ENCODE data around the gene MAN2A1.
"Not testable (repeated sequence)": the region's sequence is repeated elsewhere in the genome, so short reads cannot be mapped to it uniquely, and the experiment has no call there.

Gene MAN2A1

GRCh38 chr5:109876941-109877669 is 187.4 kb downstream of the MAN2A1 start:
- no peak for DNase-seq

- DNase-seq = no peak
Observed at GRCh38 chr5:109877670-109878045, 187.9 kb downstream of the MAN2A1 start.

GRCh38 chr5:109878887-109879286 is 189.2 kb downstream of the MAN2A1 start:
- DNase-seq = no peak

DNA sequence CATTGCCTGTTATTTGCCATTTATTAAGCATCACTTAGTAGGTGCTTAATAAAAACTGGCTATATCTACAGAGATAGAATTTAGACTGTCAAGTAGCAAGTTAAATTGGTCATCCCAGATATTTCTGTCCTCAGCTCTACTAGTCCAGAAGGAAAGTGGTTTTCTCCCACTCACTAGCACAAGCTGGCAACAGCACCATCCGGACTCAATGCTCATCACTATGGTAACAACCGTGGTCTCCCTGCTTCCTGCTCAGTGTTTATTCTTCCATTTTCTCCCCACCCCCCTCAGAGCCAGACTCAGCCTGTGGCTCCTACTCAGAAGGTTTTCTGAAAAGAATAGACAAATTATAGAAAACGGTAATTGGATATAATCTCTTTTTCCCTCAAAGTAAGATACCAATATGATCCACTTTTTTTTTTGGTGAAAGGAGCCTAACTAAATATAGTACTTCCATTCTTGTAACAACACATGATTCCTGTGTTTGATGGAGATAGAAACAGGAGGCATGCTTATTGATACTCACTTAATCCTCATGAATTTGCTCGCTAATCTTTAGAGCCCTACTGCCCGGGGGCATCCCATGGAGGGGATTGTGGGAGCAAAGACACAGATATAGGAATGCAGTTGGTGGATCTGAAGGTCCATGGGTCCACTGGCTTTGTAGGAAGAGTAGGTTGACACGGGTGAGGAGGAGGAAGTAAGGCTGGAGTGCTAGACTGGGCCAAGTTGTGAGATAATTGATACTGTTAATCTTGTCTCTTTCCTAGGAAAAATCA is 191.4 kb downstream of the MAN2A1 start:
- DNase-seq = no peak

DNA sequence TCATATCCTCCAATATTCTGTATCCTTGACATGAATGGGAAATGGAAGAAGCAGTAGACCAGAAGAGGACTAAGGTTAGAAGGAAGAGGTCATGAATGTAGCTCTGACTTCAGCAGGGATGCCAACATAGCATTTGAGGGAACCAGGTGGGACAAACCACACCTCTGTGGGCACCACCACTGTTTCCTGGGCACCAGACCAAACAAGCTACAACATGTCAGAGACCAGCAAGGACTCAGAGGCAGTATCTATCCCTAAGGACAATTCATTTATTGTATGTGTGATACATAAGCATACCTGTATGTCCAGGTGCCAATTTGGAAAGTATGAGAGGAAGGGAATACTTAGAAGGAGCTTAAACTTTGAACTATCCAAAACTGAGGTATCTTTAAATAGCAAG is 192.8 kb downstream of the MAN2A1 start:
- DNase-seq = no peak

DNA sequence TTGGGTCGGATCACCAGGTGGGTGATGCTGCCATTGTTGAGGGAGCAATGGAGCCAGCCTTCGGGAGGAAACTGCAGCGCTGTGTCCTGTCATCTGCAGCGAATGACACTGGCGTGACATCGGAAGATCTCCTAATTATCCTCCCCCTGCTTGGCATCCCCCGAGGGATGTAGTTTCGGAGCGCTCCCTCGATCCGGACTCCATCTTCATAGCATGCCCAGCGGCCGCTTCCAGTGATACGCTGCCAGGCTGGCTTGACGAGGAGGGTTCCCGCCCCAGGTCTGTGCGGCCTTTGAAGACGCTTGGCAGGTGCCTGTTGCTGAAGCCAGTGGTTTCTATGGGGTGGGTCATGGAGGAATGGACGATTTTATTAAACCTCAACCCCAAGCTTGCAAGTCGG is 194.9 kb downstream of the MAN2A1 start:
- no peak for DNase-seq

DNA sequence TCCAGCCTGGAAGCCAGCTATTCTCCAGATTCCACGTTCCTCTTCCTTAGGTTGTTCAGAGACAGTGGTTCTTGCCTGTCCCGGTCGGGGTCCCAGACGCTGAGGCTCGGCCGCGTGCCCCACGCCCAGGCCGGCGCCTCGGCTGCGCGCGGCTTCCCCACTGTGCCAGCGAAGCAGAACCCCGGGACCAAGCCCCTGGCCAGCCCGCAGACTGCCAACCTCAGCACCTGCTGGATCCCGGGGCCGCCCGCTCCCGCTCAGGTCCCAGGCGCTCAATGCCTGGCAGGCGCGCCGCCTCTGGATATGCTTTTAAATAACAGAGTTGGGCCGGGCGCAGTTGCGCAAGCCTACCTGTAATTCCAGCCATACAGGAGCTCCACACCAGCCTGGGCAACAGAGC is 195.5 kb downstream of the MAN2A1 start:
- DNase-seq = no peak

DNA sequence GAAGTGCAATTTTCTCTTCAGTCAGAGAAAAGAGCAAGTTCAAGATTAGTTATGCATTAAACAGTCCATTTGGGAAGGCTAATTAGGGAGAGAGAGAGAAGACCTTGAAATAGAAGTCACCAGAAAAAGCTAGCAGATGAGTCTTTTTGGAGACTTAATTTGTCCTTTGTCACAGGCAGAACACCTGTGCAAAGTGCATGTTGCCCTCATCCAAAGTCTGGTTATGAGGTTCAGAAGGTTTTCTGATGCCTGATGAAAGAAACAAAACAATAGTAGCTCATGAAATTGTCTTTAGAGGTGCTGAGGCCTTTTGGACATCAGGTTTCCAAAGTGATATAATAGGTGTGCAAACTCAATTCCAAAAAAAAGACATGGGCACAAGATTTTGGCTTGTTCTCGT is 199.3 kb downstream of the MAN2A1 start:
- no peak for DNase-seq

- DNase-seq = not testable (repeated sequence)
Observed at GRCh38 chr5:109893271-109893670, 203.5 kb downstream of the MAN2A1 start.

DNA sequence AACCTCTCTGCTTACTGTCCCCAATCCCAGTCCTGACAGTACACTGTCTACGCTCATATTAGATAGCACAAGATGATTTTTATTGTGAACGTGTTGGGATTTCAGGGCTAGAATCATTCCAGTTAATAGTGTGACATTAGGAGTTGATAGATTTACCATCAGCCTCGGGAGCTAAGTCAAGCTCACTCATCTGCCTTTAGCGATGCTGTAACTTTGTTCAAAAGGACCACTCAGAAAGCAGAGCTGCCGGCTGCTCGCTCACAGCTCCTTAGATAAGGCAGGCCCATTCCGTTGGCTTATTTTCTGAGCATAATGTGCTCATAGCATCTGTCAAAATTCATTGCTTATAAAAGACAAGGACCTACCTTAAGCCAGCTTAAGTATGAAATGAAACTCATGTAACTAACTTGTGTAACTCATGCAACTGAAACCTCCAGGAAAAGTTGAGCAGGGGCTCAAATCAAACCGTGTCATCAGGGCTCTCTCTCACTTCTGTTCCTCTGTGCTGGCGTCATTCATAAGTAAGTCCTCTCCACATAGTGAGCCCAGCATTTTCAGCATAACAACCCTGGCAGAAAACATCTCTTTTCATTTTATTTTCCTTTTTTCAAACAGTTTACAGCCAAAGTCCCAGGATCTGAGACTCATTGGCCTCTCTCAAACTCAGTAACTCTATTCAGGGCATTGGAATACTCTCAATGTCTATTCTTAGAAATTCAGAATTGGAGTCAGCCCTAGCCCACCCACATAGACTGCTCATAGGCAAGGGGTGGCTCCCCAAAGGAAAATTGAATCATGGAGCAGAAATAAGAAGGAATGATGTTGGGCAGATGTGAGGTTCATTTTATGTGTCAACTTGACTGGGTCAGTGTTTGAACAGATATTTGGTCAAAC is 208.8 kb downstream of the MAN2A1 start:
- DNase-seq = no peak

DNA sequence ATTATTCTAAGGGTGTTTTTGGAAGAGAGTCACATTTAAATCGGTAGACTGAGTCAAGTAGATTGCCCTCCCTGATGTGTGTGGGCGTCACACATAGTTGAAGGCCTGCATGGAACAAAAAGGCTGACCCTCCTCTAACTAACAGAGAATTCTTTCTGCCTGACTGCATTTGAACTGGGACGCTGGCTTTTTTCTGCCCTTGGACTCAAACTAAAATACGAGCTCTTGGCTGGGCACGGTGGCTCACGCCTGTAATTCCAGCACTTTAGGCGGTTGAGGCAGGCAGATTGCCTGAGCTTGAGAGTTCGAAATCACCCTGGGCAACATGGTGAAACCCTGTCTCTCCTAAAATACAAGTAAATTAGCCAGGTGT is 209.4 kb downstream of the MAN2A1 start:
- DNase-seq = no peak

DNA sequence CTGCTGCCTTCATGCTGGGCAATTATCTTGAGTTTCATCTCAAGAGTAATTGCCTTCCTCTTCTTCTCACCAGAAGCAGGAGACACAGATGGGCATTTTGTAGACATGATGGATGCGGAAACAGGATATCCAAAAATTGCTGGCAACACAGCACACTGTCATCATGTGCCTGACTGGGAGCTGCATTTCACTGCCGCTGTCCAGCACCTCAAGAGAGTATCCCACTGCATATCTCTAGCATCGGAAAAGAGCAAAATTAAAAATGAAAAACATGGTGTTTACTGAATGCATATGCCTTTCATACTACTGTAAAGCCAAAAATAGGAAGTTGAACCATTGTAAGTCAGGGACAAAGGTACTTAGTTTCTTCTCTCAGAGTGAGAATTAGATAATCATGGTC is 210.7 kb downstream of the MAN2A1 start:
- DNase-seq = no peak

GRCh38 chr5:109900911-109901627 is 211.3 kb downstream of the MAN2A1 start:
- DNase-seq = no peak

- no peak for DNase-seq
Observed at GRCh38 chr5:109901628-109901981, 211.9 kb downstream of the MAN2A1 start.

GRCh38 chr5:109903061-109903460 is 213.3 kb downstream of the MAN2A1 start:
- DNase-seq = no peak

- DNase-seq = no peak
Observed at GRCh38 chr5:109905906-109906305, 216.2 kb downstream of the MAN2A1 start.

- no peak for DNase-seq
Observed at GRCh38 chr5:109907189-109907588, 217.5 kb downstream of the MAN2A1 start.

DNA sequence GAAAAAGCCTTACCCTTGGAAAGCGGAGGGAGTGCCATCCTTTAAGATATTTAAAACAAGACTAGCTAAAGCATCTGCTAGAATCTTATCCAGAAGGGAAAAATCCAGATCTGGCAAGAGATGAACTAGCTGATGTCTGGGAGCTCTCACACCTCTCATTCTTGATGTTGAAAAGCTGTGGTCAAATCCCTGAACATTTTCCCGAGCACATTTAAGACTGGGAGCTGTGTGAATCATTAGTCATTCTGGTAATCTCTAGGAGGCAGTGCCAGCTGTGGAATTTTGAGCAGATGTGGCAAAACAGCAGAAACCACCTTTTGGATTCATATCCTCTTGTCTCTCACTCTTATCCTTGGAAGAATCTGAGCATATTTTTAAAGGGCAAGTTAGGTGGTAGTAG is 218.0 kb downstream of the MAN2A1 start:
- DNase-seq = no peak

DNA sequence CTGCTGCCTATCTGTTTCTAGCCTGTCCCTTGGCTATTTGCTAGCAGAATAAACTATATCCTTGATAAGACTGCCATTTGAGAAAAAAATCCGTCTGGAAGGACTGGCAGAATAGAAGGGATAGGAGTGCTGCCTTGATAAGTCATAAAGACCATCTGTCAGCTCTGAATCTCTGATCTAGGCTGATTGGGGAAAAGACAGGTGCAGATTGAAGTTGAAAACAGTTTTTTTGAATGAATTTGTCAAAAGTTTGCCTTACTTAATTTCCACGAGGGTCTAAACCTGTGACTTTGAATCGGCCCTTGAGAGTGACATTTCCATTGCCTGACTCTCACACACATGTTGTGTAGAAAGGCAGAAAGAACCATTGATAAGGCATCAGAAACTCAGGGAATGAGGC is 218.6 kb downstream of the MAN2A1 start:
- DNase-seq = no peak

GRCh38 chr5:109910874-109911273 is 221.1 kb downstream of the MAN2A1 start:
- no peak for DNase-seq

GRCh38 chr5:109911731-109912130 is 222.0 kb downstream of the MAN2A1 start:
- DNase-seq = no peak

DNA sequence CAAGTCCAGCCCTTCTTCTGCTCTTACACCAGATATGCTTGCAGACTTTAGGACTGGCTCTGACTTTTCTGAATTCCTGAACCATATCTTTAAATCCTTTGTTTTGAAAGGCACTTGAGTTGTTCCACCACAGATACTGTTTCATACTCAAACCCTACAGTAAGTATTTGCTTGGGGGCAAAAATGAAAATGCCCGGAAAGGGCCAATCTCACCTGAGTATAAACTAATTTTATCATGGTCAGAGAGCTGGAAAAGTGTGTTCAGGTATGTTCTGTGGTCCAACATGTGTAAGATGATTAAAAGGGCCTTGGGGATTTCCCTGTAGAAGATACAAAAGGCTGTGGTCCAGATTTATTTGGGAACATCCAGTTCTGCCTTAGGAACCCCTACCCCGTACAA is 225.2 kb downstream of the MAN2A1 start:
- no peak for DNase-seq
